CD4-positive, alpha-beta T cell treated with Interleukin-17A for 4 hours (primary cell): ENCODE data around the gene FAM107A.
"Not testable (repeated sequence)": the region's sequence is repeated elsewhere in the genome, so short reads cannot be mapped to it uniquely, and the experiment has no call there.

ENCODE experiments used
- DNase-seq: peaks from one replicate; pipeline ENCODE4 v3.0.0-alpha.2; 2020; ENCODE audit warnings: mixed read lengths

FAM107A gene

DNA sequence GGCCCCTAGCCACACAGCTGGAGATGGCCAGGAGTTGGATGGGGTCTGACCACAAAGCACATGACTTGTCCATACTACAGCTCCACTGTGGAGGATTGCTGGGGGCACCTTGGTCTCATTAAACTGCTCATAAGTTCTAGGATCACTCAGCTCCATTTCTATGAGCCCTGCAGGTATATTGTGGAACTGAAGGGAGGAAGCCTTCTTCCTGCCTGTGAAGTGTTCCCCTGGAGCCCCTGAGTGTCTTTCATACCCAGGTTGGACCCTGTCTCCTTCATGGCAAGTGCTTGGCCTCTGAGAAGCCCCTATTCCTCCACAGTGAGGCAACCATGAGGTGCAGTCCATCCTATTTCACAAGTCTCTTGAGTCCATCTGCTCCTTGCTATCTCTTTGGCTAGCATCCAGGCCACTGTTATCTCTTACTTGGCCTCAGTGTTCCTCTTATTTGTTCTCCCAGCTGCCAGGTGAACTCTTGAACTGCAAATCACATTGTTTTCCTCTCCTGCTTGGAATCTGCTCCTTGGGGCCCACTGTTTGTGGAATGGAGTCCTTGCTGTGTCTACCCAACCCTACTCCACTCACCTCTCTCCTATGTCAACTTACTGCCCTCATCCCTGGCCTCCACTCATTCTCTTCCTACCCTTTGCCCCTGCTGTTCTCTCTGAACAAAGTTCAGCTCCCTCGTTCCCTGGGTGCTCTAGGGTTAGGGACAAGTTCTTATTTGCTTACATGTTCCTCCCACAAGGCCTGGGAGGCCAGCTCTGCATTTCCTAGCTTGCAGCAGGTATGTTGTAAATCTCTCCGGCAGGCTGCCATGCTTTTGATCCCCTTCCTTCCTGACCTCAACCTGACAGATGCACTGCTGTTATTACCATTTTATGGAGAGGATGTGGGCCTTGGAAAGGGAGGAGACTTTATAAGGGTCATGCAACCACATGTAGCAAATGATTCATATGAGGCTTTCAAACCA lies 41.4 kb downstream of the FAM107A start:
- no peak for DNase-seq

DNA sequence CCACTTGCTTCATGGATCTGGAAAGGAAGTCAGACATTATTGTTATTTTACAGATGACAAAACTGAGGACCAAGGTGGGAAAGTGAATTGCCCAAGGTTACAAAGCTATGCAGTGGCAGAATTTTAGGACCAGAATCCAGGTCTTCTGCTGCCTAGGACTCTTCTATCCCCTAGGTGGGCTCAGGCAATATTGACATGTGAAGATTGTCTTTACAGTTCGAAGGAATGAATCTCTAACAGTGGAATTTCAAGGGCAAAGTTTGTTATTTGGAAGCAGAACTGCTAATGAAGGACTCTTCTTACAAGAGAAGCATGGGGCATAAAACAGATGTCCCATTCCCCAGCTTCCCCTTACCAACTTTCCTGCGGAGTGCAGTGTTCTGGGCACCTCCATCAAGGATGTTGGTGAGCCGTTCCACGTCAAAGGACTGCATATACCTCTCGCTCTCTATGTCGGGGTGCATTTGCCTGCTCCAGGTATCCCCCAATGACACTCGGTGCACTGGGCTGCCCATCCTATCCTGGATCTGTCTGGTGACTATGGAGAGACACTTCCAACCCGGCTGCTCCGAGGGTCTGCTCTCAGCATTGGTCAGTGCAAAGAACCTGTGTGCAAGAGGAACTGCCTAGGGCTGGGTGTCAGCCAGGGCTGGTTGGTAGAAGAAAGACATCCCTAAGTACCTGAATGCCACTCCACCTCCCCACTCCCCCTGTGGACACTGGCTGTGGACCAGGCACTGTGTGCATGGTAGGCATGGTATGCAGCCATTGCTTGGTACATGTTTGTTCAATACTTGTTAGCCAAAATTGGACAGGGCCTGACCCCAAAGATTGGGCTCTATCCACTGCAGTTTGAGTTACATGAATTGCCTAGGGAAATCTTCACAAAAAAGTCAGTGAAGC lies 42.3 kb downstream of the FAM107A start:
- no peak for DNase-seq

DNA sequence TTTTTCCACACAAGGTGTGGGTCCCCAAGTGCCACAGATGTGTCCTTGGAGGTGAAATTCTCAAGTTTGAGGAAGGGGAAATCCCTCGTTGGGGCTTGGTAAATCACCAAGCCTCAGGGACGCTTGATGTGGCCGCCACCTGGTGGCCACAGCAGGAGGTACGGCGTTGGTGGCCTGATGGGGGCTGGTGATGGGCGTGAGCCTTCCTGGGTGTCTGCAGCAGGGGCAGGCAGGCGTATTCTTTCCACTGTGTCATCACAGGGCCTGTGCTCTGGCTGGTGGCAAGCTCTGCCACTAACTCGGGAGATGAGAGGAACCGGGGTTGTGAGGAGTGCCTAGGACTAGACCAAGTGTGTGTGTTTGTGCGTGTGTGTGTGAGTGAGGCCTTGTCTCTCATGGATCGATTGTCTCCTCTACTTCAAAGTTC lies 44.4 kb downstream of the FAM107A start:
- DNase-seq, result peak; percentile 83

DNA sequence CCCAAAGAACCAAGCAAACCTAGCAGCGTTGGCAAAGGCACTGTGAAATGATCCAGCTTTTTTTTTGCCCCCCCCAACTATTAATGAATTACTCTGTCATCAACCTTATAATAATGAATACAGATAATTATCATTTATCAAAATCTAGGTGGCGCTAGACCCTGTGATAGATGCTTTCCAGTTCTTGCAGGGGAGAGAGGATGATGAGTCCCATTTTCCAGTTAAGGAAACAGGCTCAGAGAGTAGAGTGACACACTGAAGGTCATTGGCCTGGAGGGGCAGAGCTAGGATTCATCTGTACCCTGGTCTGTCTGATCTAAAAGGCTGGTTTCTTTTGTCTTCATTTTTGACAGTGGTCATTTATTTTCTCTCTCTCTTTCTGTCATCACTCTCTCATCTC lies 45.2 kb downstream of the FAM107A start:
- no peak for DNase-seq

- DNase-seq, result no peak
Measured at GRCh38 chr3:58531555-58531954, 45.6 kb downstream of the FAM107A start.

DNA sequence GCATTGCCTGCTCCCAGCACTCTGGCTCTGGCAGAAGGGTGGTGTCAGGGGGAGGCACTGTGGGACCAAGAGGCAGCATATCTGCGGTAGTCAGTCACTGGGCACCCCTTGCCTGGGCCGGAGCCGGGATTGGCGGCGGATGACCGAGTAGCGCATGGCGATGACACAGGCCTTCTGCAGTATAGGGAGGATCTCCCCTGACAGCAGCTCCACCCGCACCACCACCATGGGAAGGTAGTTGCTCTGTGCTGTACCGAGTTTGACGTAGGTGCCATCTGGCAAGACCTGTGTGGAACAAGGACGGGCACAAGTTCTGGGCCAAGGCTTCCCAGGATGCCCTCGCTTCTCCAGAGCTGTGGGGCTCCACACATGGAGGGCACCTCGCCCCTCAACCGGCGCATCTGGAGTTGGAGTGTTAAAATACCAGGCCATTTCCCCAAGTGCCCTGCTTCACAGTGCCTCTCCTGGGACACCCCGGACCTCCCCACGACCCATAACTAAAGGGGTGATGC lies 46.8 kb downstream of the FAM107A start:
- DNase-seq, result no peak

GRCh38 chr3:58529516-58530353 lies 47.5 kb downstream of the FAM107A start:
- no peak for DNase-seq

DNA sequence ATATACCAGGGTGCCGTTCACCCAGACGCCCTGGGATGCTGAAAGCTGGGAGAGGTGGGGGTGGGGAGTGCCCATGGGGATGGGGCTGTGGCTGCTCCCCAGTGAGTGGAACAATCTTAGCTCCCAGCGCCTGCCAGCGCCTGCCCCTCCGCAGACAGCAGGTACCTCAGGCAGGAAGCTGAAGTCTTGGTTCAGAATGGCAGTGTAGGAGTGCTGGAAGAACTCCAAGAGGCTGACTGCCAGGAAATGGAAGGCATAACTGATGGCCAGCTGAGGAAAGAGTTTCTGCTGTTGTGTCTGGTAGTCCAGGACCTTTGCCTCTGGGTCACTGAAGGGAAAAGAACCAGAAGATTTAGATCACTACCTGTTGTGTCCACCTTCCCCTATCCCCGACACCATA lies 48.6 kb downstream of the FAM107A start:
- DNase-seq, result no peak

DNA sequence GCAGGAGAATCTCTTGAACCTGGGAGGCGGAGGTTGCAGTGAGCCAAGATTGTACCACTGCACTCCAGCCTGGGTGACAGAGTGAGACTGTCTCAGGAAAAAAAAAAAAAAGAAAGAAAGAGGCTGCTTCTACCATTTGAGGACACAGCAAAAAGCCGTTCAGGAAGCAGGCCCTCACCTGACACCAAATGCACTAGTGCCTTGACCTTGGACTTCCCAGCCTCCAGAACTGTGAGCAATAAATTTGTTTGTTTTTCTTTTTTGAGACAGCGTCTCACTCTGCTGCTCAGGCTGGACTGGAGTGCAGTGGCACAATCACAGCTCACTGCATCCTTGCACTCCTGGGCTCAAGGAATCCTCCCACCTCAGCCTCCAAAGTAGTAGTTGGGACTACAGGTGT lies 49.8 kb downstream of the FAM107A start:
- DNase-seq, result not testable (repeated sequence)

- DNase-seq, result no peak
Measured at GRCh38 chr3:58526515-58526957, 50.7 kb downstream of the FAM107A start.

DNA sequence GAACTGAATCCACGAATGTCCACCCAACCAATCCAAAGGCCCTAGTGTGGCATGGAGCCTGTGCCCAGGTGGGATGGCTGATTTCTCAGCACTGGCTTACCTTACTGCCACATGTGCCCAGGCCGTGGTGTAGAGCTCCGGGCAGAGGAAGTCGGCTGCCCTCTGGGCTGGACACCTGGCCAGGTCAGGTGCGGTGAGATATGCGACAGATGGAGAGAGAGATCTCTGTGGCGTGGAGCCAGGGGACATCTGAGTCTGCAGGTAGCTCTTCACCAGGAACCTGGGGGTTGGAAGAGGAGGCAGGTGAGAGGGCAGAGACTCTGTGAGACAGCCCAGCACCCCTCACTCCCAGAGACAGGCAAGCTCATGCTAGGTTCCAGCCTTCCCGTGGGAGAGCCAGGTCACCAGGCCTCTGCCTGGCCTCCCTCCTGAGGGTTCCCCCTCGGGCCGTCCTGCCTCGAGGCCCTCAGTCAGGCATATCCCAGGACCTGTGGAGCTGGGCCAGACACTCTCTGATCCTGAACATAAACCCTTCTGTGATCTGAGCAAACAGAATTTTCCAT lies 52.8 kb downstream of the FAM107A start:
- no peak for DNase-seq

- no peak for DNase-seq
Measured at GRCh38 chr3:58522759-58523425, 54.3 kb downstream of the FAM107A start.

DNA sequence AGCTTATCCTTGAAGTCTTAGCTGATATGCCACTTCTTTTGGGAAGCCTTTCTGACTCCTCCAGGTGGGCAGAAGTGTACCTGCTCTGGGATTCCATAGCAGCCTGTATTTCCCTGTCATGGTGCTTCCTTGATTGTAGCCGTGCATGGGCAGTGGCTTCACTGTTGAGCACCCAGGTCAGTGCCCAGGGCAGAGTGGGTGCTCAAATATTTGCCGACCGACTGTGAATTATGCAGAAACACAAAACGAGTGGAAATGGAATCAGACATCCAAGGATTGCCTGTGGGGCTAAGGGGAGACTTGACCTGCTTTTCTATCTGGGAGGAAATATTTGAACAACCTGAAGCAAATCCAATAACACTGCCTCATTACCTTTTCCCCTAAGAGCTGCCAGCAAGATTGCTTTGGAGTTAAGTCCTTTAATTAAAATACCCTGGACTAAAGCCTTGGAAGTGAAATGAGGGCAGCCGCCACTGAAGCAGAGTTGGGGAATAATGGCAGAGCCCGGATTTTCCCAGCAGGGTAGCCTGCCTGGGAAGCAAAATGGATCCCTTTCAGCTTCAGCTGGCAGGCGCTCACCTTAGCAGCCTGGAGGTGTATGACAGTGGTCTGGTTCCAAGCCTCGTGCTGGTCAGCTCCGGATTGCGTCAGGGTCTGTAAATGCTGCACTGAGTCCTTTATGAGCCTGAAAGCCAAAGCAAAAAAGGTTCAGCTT lies 55.1 kb downstream of the FAM107A start:
- no peak for DNase-seq

GRCh38 chr3:58521336-58521670 lies 55.9 kb downstream of the FAM107A start:
- DNase-seq, result no peak

- no peak for DNase-seq
Measured at GRCh38 chr3:58520403-58521335, 56.5 kb downstream of the FAM107A start.

DNA sequence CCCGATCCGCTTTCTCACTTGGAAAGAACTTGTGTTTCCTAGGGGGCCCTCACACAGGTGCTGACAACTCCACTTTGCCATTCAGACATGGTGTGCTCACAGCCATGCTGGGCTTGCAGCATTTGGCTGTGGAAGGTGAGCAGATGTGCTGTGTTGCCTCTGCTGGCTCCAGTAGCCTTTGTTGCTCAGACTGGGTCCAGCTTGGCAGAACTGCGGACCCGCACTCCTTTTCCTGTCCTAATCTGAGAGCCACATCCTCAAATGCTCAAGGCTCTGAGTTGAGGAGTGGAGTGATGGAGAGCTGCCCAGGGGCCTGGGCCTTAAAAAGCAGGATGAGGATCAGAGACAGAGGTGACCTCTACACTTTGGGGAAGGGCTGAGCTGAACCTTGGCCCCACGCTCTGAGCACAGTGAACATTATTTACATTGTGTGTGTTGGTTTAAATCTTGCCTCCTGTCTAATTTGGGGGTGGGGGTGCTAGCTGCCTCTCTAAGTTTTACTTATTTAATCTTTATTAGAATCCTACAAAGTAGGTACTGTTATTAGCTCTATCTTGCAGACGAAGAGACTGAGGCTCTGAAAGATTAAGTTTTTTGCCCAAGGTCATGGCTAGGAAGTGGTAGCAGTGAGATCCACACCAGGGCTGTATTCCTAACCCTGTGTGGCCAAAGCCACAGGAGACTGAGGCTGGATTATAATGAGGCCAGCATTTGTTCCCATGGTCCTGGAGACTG lies 57.4 kb downstream of the FAM107A start:
- no peak for DNase-seq

- DNase-seq, result no peak
Measured at GRCh38 chr3:58518291-58518789, 58.9 kb downstream of the FAM107A start.

DNA sequence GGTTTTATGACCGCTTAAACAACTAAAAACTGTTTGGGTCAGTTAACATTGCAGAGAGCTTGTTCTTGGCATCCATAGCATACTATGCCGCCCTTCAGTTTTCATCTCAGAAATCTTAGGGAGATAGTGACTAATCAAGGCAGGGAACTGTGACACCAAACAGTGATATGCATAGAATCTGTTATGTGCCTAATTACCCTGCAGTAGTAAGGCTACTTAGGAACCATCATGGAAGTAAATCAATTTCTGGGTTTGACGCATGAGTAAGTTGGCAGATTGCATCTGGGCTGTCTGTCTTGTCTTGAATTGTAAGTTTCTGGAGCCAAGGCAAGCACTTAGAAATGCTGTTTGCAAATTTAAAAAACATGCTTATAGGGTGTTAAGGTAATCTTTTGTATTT lies 62.8 kb downstream of the FAM107A start:
- no peak for DNase-seq
